Stimulated activated CD4-positive, alpha-beta T cell treated with anti-CD3 and anti-CD28 coated beads, Interleukin-4, amount 100 ng/mL, for 48 hours (primary cell): ENCODE results near the gene NELL1.

Experiments used
- DNase-seq, 2 donors: peaks; one replicate each; pipeline ENCODE4 v3.0.0-alpha.2; 2020; ENCODE audit warnings: low read depth in 2 of 2

NELL1 gene

DNA sequence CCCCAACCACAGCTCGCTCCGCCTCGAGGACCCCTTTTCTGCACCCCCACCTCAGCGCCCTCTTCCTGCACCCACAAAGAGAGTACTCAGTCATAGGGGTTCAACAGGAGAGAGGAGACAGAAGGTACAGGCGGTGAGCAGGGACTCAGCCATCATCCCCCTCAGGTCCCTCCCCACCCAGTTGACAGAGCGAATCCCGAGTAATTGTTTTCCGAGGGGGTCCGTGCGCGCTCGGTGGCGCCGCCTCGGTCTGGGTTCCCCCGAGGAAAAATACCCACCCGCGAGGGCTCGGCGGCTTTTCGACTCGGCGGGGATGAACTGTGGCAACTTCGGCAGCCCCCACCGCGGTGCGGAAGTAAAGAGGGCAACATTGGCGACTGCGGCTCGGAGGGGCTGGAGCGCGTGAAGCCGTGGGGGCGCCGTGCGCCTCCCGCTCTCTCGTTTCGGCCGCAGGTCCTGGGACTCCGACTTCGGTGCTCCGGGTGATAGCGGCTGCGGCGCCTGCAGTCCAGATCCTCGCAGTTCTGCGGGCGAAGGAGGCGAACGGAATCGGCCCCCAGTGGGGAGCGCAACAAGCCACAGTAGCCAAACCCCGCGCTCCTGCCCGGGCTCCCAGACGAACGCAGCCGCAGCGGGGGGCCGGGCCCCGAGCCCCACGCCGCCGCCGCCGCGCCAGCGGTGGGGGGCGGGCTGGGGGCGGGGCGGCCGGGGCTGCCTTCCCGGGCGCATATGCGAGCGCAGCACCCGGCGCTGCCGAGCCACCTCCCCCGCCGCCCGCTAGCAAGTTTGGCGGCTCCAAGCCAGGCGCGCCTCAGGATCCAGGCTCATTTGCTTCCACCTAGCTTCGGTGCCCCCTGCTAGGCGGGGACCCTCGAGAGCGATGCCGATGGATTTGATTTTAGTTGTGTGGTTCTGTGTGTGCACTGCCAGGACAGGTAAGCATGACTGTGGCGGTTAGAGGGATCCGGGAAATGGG lies at the start of gene NELL1:
NELL1 (plus strand) TSS at position 743 of the 976 bp plus-strand sequence.
- no peak for DNase-seq

- DNase-seq, result no peak
Observed at GRCh38 chr11:20620988-20621387, 48.4 kb upstream of the NELL1 start.

- DNase-seq, result no peak
Observed at GRCh38 chr11:20621679-20622078, 47.7 kb upstream of the NELL1 start.

GRCh38 chr11:20623252-20623651 lies 46.1 kb upstream of the NELL1 start:
- DNase-seq, result no peak

- DNase-seq, result no peak
Observed at GRCh38 chr11:20626279-20626678, 43.1 kb upstream of the NELL1 start.

- no peak for DNase-seq
Observed at GRCh38 chr11:20627026-20627425, 42.4 kb upstream of the NELL1 start.

GRCh38 chr11:20627701-20628100 lies 41.7 kb upstream of the NELL1 start:
- no peak for DNase-seq

DNA sequence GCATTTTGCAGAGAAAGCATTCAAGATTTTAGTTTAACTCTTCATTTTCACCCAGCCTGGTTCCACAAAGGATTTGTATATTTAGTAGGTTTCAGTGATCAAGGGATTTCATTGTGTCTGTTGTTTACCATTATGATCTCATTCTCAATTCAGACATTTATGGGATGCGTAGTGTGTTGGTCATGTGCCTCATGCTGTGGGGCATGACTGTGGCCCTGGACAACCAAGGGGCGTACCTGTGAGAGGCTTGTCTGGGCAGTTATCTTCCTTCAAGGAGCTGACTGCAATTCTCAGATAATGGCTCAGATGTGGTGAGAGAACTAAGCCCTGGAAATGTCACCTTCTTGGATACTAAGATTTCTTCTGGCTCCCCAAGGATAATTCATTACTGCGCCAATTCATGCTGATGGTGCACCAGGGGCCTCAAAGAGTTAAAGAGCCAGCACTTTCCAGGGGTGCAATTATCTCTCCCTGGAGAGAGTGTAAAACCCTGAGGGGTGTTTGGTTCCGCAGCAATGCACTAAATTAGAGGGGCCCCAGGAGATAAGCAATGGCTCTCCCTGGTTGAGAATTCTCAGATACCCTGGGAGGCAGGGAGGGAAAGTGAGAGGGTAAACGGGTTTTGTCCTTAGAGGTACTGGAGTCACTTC lies 37.7 kb upstream of the NELL1 start:
- DNase-seq, result no peak

- DNase-seq, result no peak
Observed at GRCh38 chr11:20632169-20632532, 37.2 kb upstream of the NELL1 start.

GRCh38 chr11:20634044-20634443 lies 35.3 kb upstream of the NELL1 start:
- DNase-seq, result no peak

DNA sequence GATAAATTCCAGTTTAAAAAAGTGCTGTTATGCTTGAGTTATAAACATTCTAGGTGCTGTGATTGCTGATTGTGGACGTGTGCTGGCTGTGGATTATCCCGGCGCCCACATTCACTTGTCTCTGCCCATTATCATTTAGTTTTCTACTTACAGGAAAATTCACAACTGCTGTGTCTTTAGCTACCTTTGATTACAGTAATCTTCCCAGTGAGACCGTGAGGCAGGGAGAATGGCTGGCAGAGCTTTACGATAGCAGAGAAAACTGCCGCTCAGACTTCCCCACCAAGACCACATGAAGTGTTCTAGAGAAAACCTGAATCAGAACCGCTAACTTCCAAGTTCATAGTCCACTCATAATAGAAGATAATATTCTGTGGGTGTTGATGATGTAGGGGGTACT lies 34.6 kb upstream of the NELL1 start:
- no peak for DNase-seq

GRCh38 chr11:20638074-20638473 lies 31.3 kb upstream of the NELL1 start:
- no peak for DNase-seq

- DNase-seq, result no peak
Observed at GRCh38 chr11:20639688-20640087, 29.7 kb upstream of the NELL1 start.

DNA sequence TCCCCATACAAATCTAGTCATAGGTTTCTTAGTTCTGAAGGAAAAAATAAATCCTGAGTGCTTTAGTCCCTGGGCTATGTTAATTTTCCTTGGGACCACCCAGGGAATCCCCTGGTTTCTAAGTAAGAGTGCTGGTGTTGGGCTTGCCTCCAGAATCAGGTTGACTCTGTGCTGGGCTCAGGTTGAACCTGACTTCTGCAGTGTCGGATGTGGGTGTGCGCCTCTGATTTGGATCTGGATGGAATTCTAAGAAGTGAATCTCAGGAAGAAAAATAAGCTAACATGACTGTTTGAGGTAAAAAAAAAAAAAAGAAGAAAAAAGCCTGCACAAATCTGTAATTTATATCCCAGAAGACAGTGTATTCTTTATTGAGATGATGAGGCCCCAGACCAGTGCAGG lies 29.0 kb upstream of the NELL1 start:
- DNase-seq, result no peak

GRCh38 chr11:20644360-20644759 lies 25.0 kb upstream of the NELL1 start:
- DNase-seq, result no peak

- DNase-seq, result peak; percentile 7 to 10
Observed at GRCh38 chr11:20647976-20648565, 21.3 kb upstream of the NELL1 start.

DNA sequence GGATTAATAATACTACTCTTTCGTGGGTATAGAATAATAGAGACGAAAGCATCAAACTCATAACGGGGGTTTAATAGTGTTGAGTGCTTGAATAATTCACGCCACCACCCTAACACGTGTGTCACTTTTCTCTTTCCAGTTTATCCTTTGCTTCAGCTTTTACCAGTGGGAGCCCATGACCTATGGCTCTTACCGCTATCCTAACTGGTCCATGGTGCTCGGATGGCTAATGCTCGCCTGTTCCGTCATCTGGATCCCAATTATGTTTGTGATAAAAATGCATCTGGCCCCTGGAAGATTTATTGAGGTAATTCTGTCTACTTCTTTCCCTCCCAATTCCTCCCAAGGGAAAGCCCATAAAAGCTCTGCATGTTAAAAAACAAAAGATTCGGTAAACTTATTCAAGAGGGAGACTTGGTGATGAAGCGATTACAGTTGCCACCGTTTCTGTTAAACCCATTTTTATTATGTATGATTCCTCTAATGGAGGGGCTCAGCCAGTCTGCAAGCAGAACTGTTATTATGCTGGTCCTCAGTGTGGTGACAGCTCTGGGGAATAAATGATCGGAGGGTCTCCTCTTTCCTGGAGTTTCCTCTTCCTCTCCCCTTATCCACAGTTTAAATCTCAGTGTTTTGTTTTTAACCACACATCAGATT lies 17.1 kb upstream of the NELL1 start:
- DNase-seq, result no peak

- no peak for DNase-seq
Observed at GRCh38 chr11:20654038-20654437, 15.3 kb upstream of the NELL1 start.

- no peak for DNase-seq
Observed at GRCh38 chr11:20656901-20657300, 12.5 kb upstream of the NELL1 start.

- no peak for DNase-seq
Observed at GRCh38 chr11:20658135-20658534, 11.3 kb upstream of the NELL1 start.

- DNase-seq, result no peak
Observed at GRCh38 chr11:20661445-20661844, 7.9 kb upstream of the NELL1 start.

DNA sequence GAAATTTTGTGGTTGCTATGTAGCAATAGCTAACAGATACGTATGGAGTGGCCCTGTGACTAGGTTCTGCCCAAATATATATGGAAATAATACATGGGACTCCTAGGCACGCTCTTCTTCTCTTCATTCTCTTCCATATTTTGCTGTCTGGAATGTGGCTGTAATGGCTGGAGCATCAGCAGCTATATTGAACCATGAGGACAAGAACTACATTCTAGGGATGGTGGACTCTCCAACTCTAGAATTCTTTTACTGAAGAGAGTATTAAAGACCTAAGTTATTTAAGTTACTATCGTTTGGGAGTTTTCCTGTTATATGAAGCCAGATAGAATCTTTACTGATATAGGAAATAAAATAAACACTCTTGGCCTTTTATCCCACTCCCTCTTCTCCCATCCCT lies 7.5 kb upstream of the NELL1 start:
- no peak for DNase-seq
